ENCODE data around the gene SHROOM3. TPM values are rescaled to one million over a fixed set of nuclear protein-coding genes. Genes with fewer than 3 reads are reported as not detected.

Gene SHROOM3
- total RNA-seq, 1 experiment from 2014 or later, result 27.6 TPM

DNA sequence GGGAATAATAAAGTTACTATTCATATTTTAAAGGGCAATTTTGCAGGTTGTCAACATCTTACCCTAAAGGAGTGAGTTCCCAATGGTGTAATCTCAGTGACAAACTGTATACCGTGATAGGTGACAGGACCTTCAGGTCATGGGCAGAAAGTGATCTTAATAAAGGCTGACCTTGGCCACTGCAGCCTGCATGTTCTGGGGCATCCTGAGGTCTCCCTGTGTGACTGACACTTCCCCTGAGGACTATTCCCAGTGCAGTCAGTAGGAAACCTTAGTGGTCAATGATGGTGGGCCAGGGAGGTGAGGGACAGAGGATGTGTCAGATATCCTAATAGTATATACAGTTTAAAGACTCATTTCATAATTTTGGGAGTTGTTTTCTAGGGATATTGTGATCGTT is 137.2 kb downstream of the SHROOM3 start:
- H2BK20ac ChIP-seq (ENCODE audit: low read depth, low read length, poor library complexity, severe bottlenecking), result no peak overlapping the region
- no peak overlapping the region for H3K56ac ChIP-seq (ENCODE audit: insufficient read length, low read depth, low read length)
- no peak overlapping the region for H3K18ac ChIP-seq (ENCODE audit: insufficient read length, low read depth, low read length)
- H4K5ac ChIP-seq (ENCODE audit: insufficient read length, low read depth, low read length), result no peak overlapping the region
- peak overlapping the region in 1 of 3 experiments; percentile 24; a peak in 1 of 7 replicates for H3K27ac Mint-ChIP-seq
- H4K91ac ChIP-seq (ENCODE audit: insufficient read length, low read depth, low read length), result no peak overlapping the region
- no peak overlapping the region for H2BK12ac ChIP-seq (ENCODE audit: insufficient read length, low read depth, low read length)
- no peak overlapping the region for H3T11ph ChIP-seq (ENCODE audit: low read length)
- DNase-seq, result no peak
- TF ChIP-seq, protein P1, sequence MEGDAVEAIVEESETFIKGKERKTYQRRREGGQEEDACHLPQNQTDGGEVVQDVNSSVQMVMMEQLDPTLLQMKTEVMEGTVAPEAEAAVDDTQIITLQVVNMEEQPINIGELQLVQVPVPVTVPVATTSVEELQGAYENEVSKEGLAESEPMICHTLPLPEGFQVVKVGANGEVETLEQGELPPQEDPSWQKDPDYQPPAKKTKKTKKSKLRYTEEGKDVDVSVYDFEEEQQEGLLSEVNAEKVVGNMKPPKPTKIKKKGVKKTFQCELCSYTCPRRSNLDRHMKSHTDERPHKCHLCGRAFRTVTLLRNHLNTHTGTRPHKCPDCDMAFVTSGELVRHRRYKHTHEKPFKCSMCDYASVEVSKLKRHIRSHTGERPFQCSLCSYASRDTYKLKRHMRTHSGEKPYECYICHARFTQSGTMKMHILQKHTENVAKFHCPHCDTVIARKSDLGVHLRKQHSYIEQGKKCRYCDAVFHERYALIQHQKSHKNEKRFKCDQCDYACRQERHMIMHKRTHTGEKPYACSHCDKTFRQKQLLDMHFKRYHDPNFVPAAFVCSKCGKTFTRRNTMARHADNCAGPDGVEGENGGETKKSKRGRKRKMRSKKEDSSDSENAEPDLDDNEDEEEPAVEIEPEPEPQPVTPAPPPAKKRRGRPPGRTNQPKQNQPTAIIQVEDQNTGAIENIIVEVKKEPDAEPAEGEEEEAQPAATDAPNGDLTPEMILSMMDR (conservative IDR thresholded peaks at IDR 0.05), result no peak
- H4K8ac ChIP-seq (replicated peaks; ENCODE audit: insufficient read length, low read depth, low read length), result no peak overlapping the region
- H2AK5ac ChIP-seq (ENCODE audit: insufficient read length, low read length), result no peak overlapping the region
- H3K36me3 Mint-ChIP-seq (ENCODE audit: insufficient read depth in 1 of 3, low read depth in 3 of 3), result no peaks in the 10 kb centered on the region
- no peaks in the 10 kb centered on the region; the same call in 1 of the 2 replicates for H3K27me3 Mint-ChIP-seq (ENCODE audit: low read depth)
- H3K9me3 ChIP-seq (ENCODE audit: control insufficient read depth, low read depth, low read length), result no peaks in the 10 kb centered on the region
- H3K79me1 ChIP-seq (ENCODE audit: insufficient read depth, low read depth, low read length, poor library complexity, severe bottlenecking), result no peaks in the 10 kb centered on the region
- H3K27ac ChIP-seq (ENCODE audit: insufficient read length, low read depth, low read length), result no peak overlapping the region
- no peaks in the 10 kb centered on the region for H3K23me2 ChIP-seq (ENCODE audit: insufficient read length, low read depth, low read length, poor library complexity, severe bottlenecking)
- no peak overlapping the region for H2BK5ac ChIP-seq (ENCODE audit: insufficient read length, low read length)
- no peak overlapping the region for H2BK120ac ChIP-seq (ENCODE audit: low read depth, low read length, poor library complexity, severe bottlenecking)
- no peak overlapping the region for H2BK15ac ChIP-seq (ENCODE audit: low read depth, low read length)
- no peak overlapping the region for H3K23ac ChIP-seq (ENCODE audit: insufficient read length, low read depth, low read length)
- H4K20me1 ChIP-seq (ENCODE audit: control insufficient read depth, insufficient read depth, insufficient read length), result no peaks in the 10 kb centered on the region
- H3K4me1 Mint-ChIP-seq, result peaks cover 18 to 34% of the 10 kb centered on the region in 2 experiments
- no peaks in the 10 kb centered on the region for H3K27me3 ChIP-seq (ENCODE audit: insufficient read depth, low read length)
- H3K4me2 ChIP-seq (ENCODE audit: insufficient read depth, insufficient read length, low read length), result no peak overlapping the region
- WGBS (ENCODE audit: extremely low coverage, insufficient read length, low lambda C conversion rate), result no CpG with 5 or more reads among the region's 2 CpGs
- H2AFZ ChIP-seq (ENCODE audit: low read length), result no peak overlapping the region
- no peaks in the 10 kb centered on the region for H3K9me3 Mint-ChIP-seq
- peaks cover 4% of the 10 kb centered on the region; the same call in 1 of the 2 replicates for H3K4me1 ChIP-seq (ENCODE audit: insufficient read depth, low read length)
- H3K4ac ChIP-seq (ENCODE audit: low read depth, low read length), result no peak overlapping the region
- no peak overlapping the region for H3K9ac ChIP-seq (ENCODE audit: extremely low read depth, insufficient read length, low read length)
- H3K79me2 ChIP-seq (ENCODE audit: insufficient read depth, low read length), result no peaks in the 10 kb centered on the region
- H3K4me3 Mint-ChIP-seq, result no peak overlapping the region
- H3K14ac ChIP-seq (ENCODE audit: insufficient read depth, low read length), result no peak overlapping the region
